Measurements from ENCODE around the gene TRRAP. TPM values are rescaled to one million over a fixed set of nuclear protein-coding genes. Genes with fewer than 3 reads are reported as not detected.

The TRRAP gene
- total and polyA plus RNA-seq, 8 donors = 4.3 to 38.0 (median 15.7) TPM

- intact Hi-C loops (cut with DNase I; ENCODE audit: low total_unique reads) = no loop called here
- H3K9me3 ChIP-seq = no peaks in the 10 kb centered on the region
- TF ChIP-seq CTCF (IDR thresholded peaks at IDR 0.05) = no peak
- TF ChIP-seq POLR2AphosphoS5 (IDR thresholded peaks at IDR 0.05) = no peak
- TF ChIP-seq EP300 (IDR thresholded peaks at IDR 0.05) = no peak
- no peak for TF ChIP-seq POLR2A (IDR thresholded peaks at IDR 0.05)
- H3K27ac ChIP-seq = no peak overlapping the region
- WGBS, 5 donors = 95 to 97% (median 97%) methylated on average over 30 of the region's 30 CpGs
- no peaks in the 10 kb centered on the region for H3K27me3 ChIP-seq
- no peaks in the 10 kb centered on the region for H3K4me1 ChIP-seq
- no peak for DNase-seq
- H3K36me3 ChIP-seq = peaks cover 94 to 100% (median 100%) of the 10 kb centered on the region in 4 donors
- H3K4me3 ChIP-seq = no peak overlapping the region
Measured at GRCh38 chr7:98976396-98977185, 98.3 kb downstream of the TRRAP start.

DNA sequence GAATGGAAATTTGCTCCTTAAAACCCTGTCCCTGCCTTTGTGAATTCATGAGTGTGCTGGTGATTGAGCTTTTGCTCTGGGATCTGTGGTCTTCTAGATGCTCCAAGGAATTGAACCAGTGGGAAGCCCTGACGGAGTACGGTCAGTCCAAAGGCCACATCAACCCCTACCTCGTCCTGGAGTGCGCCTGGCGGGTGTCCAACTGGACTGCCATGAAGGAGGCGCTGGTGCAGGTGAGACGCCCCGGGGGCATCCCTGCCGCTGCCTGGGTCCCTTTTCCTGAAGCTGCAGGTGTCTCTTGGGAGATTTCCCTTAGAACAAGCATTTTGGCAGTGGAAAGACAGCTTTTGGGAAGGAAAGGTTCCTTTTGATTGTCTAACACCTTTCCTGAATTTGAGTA, 100.3 kb downstream of the TRRAP start:
- intact Hi-C loops (cut with DNase I; ENCODE audit: low total_unique reads) = no loop called here
- H3K36me3 ChIP-seq = peaks cover 95 to 100% (median 100%) of the 10 kb centered on the region in 4 donors

DNA sequence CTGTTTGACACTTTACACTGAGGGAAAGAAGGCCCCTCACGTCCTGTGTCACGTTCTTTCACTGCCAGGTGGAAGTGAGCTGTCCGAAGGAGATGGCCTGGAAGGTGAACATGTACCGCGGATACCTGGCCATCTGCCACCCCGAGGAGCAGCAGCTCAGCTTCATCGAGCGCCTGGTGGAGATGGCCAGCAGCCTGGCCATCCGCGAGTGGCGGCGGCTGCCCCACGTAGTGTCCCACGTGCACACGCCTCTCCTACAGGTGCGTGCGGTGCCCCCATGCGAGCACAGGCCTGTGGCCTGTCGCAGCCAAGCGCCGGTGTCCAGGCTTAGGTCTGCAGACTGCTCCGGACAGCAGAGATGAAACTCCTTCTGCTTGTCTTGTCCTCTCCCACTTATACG, 103.4 kb downstream of the TRRAP start:
- peaks cover 0 to 3% (median 0%) of the 10 kb centered on the region in 4 donors for H3K9me3 ChIP-seq
- 95 to 97% (median 95%) methylated on average over 23 of the region's 23 CpGs for WGBS, 5 donors
- intact Hi-C loops (cut with DNase I; ENCODE audit: low total_unique reads) = no loop called here
- no peak overlapping the region for H3K27ac ChIP-seq
- no peaks in the 10 kb centered on the region for H3K27me3 ChIP-seq
- H3K4me1 ChIP-seq = no peaks in the 10 kb centered on the region
- peaks cover 90 to 100% (median 100%) of the 10 kb centered on the region in 4 donors for H3K36me3 ChIP-seq
- no peak for DNase-seq
- H3K4me3 ChIP-seq = no peak overlapping the region
- TF ChIP-seq CTCF (IDR thresholded peaks at IDR 0.05) = no peak

More for the DNA sequence above, 100.3 kb downstream of the TRRAP start:
- 88 to 96% (median 92%) methylated on average over 9 of the region's 9 CpGs for WGBS, 5 donors
- no peak overlapping the region for H3K27ac ChIP-seq
- TF ChIP-seq POLR2AphosphoS5 (IDR thresholded peaks at IDR 0.05) (no peak), POLR2A (IDR thresholded peaks at IDR 0.05) (no peak), EP300 (IDR thresholded peaks at IDR 0.05) (no peak), CTCF (IDR thresholded peaks at IDR 0.05) (no peak)
- H3K4me1 ChIP-seq = no peaks in the 10 kb centered on the region
- no peaks in the 10 kb centered on the region for H3K27me3 ChIP-seq
- no peak for DNase-seq
- no peak overlapping the region for H3K4me3 ChIP-seq
- no peaks in the 10 kb centered on the region for H3K9me3 ChIP-seq

DNA sequence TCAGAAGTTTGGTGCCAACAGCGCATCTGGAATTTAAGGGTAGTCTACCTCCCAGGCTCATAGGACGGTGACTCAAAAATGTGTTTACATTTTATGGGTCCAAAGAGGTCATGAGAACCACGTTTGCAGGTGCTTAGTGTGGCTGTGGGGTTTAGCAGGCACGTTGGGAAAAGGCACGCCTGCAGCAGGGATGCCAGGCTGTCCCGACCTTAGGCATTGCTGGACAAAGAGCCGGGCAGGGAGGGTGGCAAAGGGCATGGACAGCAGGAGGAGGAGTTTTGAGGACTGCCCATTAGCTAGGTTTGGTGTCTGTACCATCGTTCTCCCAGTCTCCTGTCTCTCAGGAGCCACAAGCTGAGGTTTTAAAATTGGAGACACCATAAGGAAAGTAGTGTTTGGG, 104.4 kb downstream of the TRRAP start:
- TF ChIP-seq EP300 (IDR thresholded peaks at IDR 0.05) = no peak
- TF ChIP-seq CTCF (IDR thresholded peaks at IDR 0.05) = no peak
- no peak for TF ChIP-seq POLR2A (IDR thresholded peaks at IDR 0.05)
- no peak for TF ChIP-seq POLR2AphosphoS5 (IDR thresholded peaks at IDR 0.05)
- peaks cover 80 to 100% (median 100%) of the 10 kb centered on the region in 4 donors for H3K36me3 ChIP-seq
- intact Hi-C loops (cut with DNase I; ENCODE audit: low total_unique reads) = no loop called here

More for the DNA sequence above, 104.4 kb downstream of the TRRAP start:
- WGBS, 5 donors = 82 to 86% (median 84%) methylated on average over 8 of the region's 8 CpGs
- Histone ChIP-seq H3K4me3 (no peak overlapping the region), H3K9me3 (peaks cover 0 to 3% (median 0%) of the 10 kb centered on the region in 4 donors), H3K27ac (no peak overlapping the region), H3K4me1 (no peaks in the 10 kb centered on the region), H3K27me3 (no peaks in the 10 kb centered on the region)
- no peak for DNase-seq
